Measurements from ENCODE around the gene DNM3.
A peak's percentile ranks its signal among the peaks of the same experiment; 100 is the strongest.

The DNM3 gene

GRCh38 chr1:171819946-171820345, 21.4 kb upstream of the DNM3 start:
- no peak for FAIRE-seq

GRCh38 chr1:171826973-171827372, 14.3 kb upstream of the DNM3 start:
- no peak for FAIRE-seq

GRCh38 chr1:171828794-171829193, 12.5 kb upstream of the DNM3 start:
- FAIRE-seq, result no peak

- no peak for FAIRE-seq
These were observed 8.0 kb upstream of the DNM3 start for GRCh38 chr1:171833091-171833825.

GRCh38 chr1:171834821-171835220, 6.5 kb upstream of the DNM3 start:
- no peak for FAIRE-seq

- no peak for FAIRE-seq
These were observed 5.4 kb upstream of the DNM3 start for GRCh38 chr1:171835891-171836290.

- no peak for FAIRE-seq
These were observed 848 bp downstream of the DNM3 start for GRCh38 chr1:171841931-171842761.

- no peak for FAIRE-seq
These were observed 3.1 kb downstream of the DNM3 start for GRCh38 chr1:171844381-171844780.

GRCh38 chr1:171845998-171846397, 4.7 kb downstream of the DNM3 start:
- FAIRE-seq, result peak; percentile 55

GRCh38 chr1:171849245-171849898, 8.1 kb downstream of the DNM3 start:
- FAIRE-seq, result no peak

GRCh38 chr1:171850651-171851350, 9.5 kb downstream of the DNM3 start:
- FAIRE-seq, result no peak

GRCh38 chr1:171852272-171852671, 11.0 kb downstream of the DNM3 start:
- no peak for FAIRE-seq

- FAIRE-seq, result no peak
These were observed 14.1 kb downstream of the DNM3 start for GRCh38 chr1:171855381-171855780.

GRCh38 chr1:171858696-171859095, 17.4 kb downstream of the DNM3 start:
- FAIRE-seq, result no peak

- no peak for FAIRE-seq
These were observed 19.4 kb downstream of the DNM3 start for GRCh38 chr1:171860696-171861095.

- no peak for FAIRE-seq
These were observed 22.2 kb downstream of the DNM3 start for GRCh38 chr1:171863531-171863930.

- no peak for FAIRE-seq
These were observed 23.0 kb downstream of the DNM3 start for GRCh38 chr1:171864308-171864707.

GRCh38 chr1:171865106-171865505, 23.8 kb downstream of the DNM3 start:
- FAIRE-seq, result no peak

- no peak for FAIRE-seq
These were observed 25.9 kb downstream of the DNM3 start for GRCh38 chr1:171867236-171867635.

GRCh38 chr1:171868217-171868803, 27.0 kb downstream of the DNM3 start:
- FAIRE-seq, result no peak

- no peak for FAIRE-seq
These were observed 27.8 kb downstream of the DNM3 start for GRCh38 chr1:171869097-171869496.

GRCh38 chr1:171871848-171872247, 30.6 kb downstream of the DNM3 start:
- FAIRE-seq, result no peak

- FAIRE-seq, result no peak
These were observed 31.1 kb downstream of the DNM3 start for GRCh38 chr1:171872430-171872829.
